ENCODE measurements around the gene MAP4.

MAP4 gene

GRCh38 chr3:47856669-47857068 lies 159.5 kb downstream of the MAP4 start:
- no peak for TF ChIP-seq GATA3 (IDR thresholded peaks at IDR 0.05; ENCODE audit: low read depth, low read length)
- no peak for TF ChIP-seq GATA2 (IDR thresholded peaks at IDR 0.05; ENCODE audit: low read depth, low read length)

GRCh38 chr3:47855461-47856383 lies 160.5 kb downstream of the MAP4 start:
- no peak for TF ChIP-seq GATA3 (IDR thresholded peaks at IDR 0.05; ENCODE audit: low read depth, low read length)
- no peak for TF ChIP-seq GATA2 (IDR thresholded peaks at IDR 0.05; ENCODE audit: low read depth, low read length)

- TF ChIP-seq GATA3 (IDR thresholded peaks at IDR 0.05; ENCODE audit: low read depth, low read length) (no peak), GATA2 (IDR thresholded peaks at IDR 0.05; ENCODE audit: low read depth, low read length) (no peak)
Measured at GRCh38 chr3:47854720-47855455, 161.3 kb downstream of the MAP4 start.

DNA sequence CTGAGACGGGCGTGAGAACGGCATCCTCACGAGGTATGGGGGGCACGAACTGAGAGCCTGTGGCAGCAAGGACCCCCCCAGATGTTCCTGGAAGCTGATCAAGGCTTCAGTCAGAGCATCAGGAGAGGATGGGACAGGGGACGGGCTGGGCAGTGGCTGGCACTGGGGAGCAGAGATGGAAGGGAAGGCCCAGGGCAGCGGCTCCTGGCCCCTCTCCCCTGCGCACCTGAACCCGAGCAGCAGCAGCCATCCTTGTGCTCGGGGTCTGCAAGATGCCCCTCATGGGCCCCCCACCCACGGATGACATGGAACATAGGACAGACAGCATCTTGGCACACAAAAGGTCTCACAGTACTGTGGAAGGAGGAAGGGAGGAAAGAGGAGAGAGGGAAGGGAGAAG lies 161.9 kb downstream of the MAP4 start:
- TF ChIP-seq GATA2 (IDR thresholded peaks at IDR 0.05; ENCODE audit: low read depth, low read length): no peak
- TF ChIP-seq GATA3 (IDR thresholded peaks at IDR 0.05; ENCODE audit: low read depth, low read length): no peak

GRCh38 chr3:47852604-47853602 lies 163.3 kb downstream of the MAP4 start:
- TF ChIP-seq GATA2 (IDR thresholded peaks at IDR 0.05; ENCODE audit: low read depth, low read length): no peak

DNA sequence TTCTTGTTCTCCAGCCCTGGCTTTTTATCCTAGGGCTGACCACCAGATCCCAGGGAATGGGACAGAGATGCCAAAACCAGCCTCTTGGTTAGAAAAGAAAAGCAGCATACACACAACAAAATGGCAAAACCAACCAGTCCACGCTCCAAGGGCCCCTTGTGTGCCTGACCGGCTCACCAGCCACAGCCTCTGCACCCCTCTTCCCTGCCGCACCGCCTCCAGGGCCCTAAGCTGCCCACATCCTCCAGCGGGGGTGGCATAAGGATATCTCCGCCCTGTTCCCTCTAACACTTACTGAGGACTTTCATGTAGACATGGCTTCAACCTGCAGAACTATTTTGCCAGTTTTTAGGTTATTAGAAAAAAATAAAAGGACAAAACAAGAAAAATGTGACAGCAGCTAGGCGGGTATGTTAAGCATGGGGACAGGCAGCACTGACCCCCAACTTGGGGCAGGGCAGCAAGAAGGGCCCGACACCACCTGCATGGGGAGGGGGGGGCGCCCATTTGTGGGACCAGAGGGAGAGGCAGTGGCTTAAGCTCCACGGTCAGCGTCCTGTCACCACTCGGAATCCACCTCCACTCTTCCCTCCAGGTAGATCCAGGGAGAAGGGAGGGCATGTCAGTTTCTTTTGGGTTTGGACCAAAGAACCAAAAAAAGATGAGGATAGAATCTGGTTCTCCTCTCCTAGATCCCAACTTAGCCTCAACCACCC lies 164.2 kb downstream of the MAP4 start:
- TF ChIP-seq GATA2 (IDR thresholded peaks at IDR 0.05; ENCODE audit: low read depth, low read length): no peak
- TF ChIP-seq GATA3 (IDR thresholded peaks at IDR 0.05; ENCODE audit: low read depth, low read length): no peak

GRCh38 chr3:47850564-47851410 lies 165.4 kb downstream of the MAP4 start:
- TF ChIP-seq GATA3 (IDR thresholded peaks at IDR 0.05; ENCODE audit: low read depth, low read length): no peak
- TF ChIP-seq GATA2 (IDR thresholded peaks at IDR 0.05; ENCODE audit: low read depth, low read length): no peak

DNA sequence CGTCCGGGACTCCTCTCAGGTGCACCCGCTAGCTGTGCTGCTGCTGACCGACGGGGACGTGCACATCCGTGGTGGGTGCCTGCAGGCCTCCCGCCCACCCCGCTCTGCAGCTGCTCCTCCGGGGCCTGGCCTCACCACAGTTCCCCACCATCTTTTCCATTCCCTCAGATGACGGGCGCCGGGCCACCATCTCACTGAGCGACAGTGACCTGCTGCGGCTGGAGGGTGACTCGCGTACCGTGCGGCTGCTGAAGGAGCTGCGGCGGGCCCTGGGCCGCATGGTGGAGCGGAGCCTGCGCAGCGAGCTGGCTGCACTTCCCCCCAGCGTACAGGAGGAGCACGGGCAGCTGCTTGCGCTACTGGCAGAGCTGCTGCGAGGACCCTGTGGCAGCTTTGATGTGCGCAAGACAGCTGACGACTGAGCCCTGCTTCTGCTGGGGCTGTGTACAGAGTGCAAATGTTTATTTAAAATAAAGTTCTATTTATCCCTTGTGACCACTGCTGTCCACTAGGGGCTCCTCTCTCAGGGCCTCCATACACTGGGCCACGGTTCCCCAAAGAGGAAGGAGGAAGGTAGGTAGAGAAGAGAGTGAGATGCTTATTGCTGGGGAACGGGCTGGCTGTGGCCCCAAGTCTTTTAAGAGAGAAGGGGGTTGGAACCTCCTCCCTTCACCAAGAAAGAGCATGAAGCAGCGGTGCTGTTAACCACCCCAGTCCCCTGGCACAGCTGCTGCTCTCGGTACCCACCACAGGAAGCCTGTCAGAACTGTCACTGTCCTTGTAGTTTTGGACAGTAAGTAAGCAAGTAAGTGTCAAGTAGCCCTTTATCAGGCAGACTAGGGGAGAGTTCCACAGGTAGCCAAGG lies 166.3 kb downstream of the MAP4 start:
- TF ChIP-seq GATA3 (IDR thresholded peaks at IDR 0.05; ENCODE audit: low read depth, low read length) (no peak), GATA2 (IDR thresholded peaks at IDR 0.05; ENCODE audit: low read depth, low read length) (no peak)

DNA sequence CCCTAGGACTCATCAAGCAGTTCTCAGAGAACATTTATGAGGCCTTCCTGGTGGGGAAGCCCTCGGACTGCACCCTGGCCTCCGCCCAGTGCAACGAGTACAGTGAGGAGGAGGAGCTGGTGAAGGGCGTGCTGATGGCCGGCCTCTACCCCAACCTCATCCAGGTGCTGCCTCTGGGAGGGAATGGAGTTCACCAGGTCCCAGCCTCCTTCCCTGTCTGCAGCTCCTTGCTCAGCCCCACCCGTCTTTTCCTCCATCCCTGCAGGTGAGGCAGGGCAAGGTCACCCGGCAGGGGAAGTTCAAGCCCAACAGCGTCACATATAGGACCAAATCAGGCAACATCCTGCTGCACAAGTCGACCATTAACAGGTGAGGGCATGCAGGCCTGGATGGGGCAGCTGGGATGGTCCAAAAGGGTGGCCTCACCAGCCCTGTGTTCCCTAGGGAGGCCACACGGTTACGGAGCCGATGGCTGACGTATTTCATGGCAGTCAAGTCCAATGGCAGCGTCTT lies 167.0 kb downstream of the MAP4 start:
- no peak for TF ChIP-seq GATA3 (IDR thresholded peaks at IDR 0.05; ENCODE audit: low read depth, low read length)
- TF ChIP-seq GATA2 (IDR thresholded peaks at IDR 0.05; ENCODE audit: low read depth, low read length): no peak

DNA sequence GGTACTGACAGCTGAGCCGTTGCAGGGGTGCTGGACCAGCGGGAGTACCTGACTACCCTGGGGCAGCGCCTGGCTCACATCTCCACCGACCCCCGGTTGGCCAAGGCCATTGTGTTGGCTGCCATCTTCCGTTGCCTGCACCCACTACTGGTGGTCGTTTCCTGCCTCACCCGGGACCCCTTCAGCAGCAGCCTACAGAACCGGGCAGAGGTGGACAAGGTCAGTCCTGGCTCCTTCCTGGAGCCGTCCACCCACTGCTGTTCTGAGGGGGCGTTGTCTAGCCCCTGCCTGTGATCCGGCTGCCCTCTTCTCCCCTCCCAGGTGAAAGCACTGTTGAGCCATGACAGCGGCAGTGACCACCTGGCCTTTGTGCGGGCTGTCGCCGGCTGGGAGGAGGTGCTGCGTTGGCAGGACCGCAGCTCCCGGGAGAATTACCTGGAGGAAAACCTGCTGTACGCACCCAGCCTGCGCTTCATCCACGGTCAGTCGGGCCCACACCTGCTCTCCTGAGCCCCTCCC lies 167.6 kb downstream of the MAP4 start:
- no peak for TF ChIP-seq GATA3 (IDR thresholded peaks at IDR 0.05; ENCODE audit: low read depth, low read length)
- TF ChIP-seq GATA2 (IDR thresholded peaks at IDR 0.05; ENCODE audit: low read depth, low read length): no peak
